ENCODE measurements around the gene CROT.

CROT gene

GRCh38 chr7:87341441-87341840, 4.0 kb upstream of the CROT start:
- no peak for DNase-seq (ENCODE audit: low spot score)

GRCh38 chr7:87342231-87342630, 3.2 kb upstream of the CROT start:
- no peak for DNase-seq (ENCODE audit: low spot score)
- no peak for FAIRE-seq

More at GRCh38 chr7:87341441-87341840, 4.0 kb upstream of the CROT start:
- peak; percentile 76 for FAIRE-seq

- DNase-seq (ENCODE audit: low spot score) (no peak), FAIRE-seq (no peak)
Observed at GRCh38 chr7:87344446-87344845, 1.0 kb upstream of the CROT start.

GRCh38 chr7:87345962-87346371, 503 bp downstream of the CROT start:
- no peak for FAIRE-seq
- peak; percentile 25 for DNase-seq (ENCODE audit: low spot score)

GRCh38 chr7:87347207-87347606, 1.7 kb downstream of the CROT start:
- FAIRE-seq (no peak), DNase-seq (ENCODE audit: low spot score) (no peak)

- no peak for FAIRE-seq
- no peak for DNase-seq (ENCODE audit: low spot score)
Observed at GRCh38 chr7:87347664-87348063, 2.2 kb downstream of the CROT start.

GRCh38 chr7:87354749-87355148, 9.3 kb downstream of the CROT start:
- DNase-seq (ENCODE audit: low spot score) = no peak

GRCh38 chr7:87356448-87356847, 11.0 kb downstream of the CROT start:
- no peak for DNase-seq (ENCODE audit: low spot score)
- no peak for FAIRE-seq

More at GRCh38 chr7:87354749-87355148, 9.3 kb downstream of the CROT start:
- FAIRE-seq = no peak

GRCh38 chr7:87359366-87359765, 13.9 kb downstream of the CROT start:
- DNase-seq (ENCODE audit: low spot score) (peak; percentile 62), FAIRE-seq (no peak)

- no peak for FAIRE-seq
- DNase-seq (ENCODE audit: low spot score) = no peak
Observed at GRCh38 chr7:87361320-87361719, 15.9 kb downstream of the CROT start.

GRCh38 chr7:87363342-87363741, 17.9 kb downstream of the CROT start:
- FAIRE-seq (no peak), DNase-seq (ENCODE audit: low spot score) (no peak)

- FAIRE-seq (no peak), DNase-seq (ENCODE audit: low spot score) (no peak)
Observed at GRCh38 chr7:87364246-87364645, 18.8 kb downstream of the CROT start.

GRCh38 chr7:87369216-87369615, 23.8 kb downstream of the CROT start:
- FAIRE-seq = no peak
- no peak for DNase-seq (ENCODE audit: low spot score)

- no peak for FAIRE-seq
Observed at GRCh38 chr7:87370660-87371180, 25.3 kb downstream of the CROT start.

GRCh38 chr7:87375662-87376435, 30.4 kb downstream of the CROT start:
- DNase-seq (ENCODE audit: low spot score) = no peak
- no peak for FAIRE-seq

More at GRCh38 chr7:87370660-87371180, 25.3 kb downstream of the CROT start:
- DNase-seq (ENCODE audit: low spot score) = no peak

- FAIRE-seq (no peak), DNase-seq (ENCODE audit: low spot score) (no peak)
Observed at GRCh38 chr7:87380905-87381304, 35.4 kb downstream of the CROT start.

GRCh38 chr7:87391020-87391701, 45.7 kb downstream of the CROT start:
- DNase-seq (ENCODE audit: low spot score) (no peak), FAIRE-seq (peak; percentile 63)

- FAIRE-seq = no peak
- DNase-seq (ENCODE audit: low spot score) = no peak
Observed at GRCh38 chr7:87395442-87396020, 50.1 kb downstream of the CROT start.

- FAIRE-seq (peak; percentile 53), DNase-seq (ENCODE audit: low spot score) (no peak)
Observed at GRCh38 chr7:87398446-87398845, 53.0 kb downstream of the CROT start.

- FAIRE-seq = no peak
- no peak for DNase-seq (ENCODE audit: low spot score)
Observed at GRCh38 chr7:87404674-87405073, 59.2 kb downstream of the CROT start.

GRCh38 chr7:87411186-87411585, 65.7 kb downstream of the CROT start:
- DNase-seq (ENCODE audit: low spot score) (no peak), FAIRE-seq (no peak)

GRCh38 chr7:87413029-87413428, 67.6 kb downstream of the CROT start:
- DNase-seq (ENCODE audit: low spot score) (no peak), FAIRE-seq (no peak)

All from urothelium cell line (cell line).